HK-2 (cell line): ENCODE results near the gene LRRN4.

Experiments used
- DNase-seq: peaks from one replicate; pipeline ENCODE4 v3.0.0-alpha.2; 2018; ENCODE audit not compliant: unreplicated experiment

The LRRN4 gene

GRCh38 chr20:6053776-6054688, at the start of gene LRRN4:
TSS of gene LRRN4 (minus strand) at chr20:6054060. CDS start at chr20:6052799, 1,261 bp downstream.
- peak; percentile 95 for DNase-seq

- DNase-seq, result no peak
Measured at GRCh38 chr20:6103301-6103700, 49.4 kb upstream of the LRRN4 start.

GRCh38 chr20:6101346-6101745, 47.5 kb upstream of the LRRN4 start:
- no peak for DNase-seq

- no peak for DNase-seq
Measured at GRCh38 chr20:6100246-6100645, 46.4 kb upstream of the LRRN4 start.

GRCh38 chr20:6099819-6100218, 46.0 kb upstream of the LRRN4 start:
- DNase-seq, result no peak

GRCh38 chr20:6095409-6095808, 41.5 kb upstream of the LRRN4 start:
- DNase-seq, result no peak

- DNase-seq, result no peak
Measured at GRCh38 chr20:6094565-6094964, 40.7 kb upstream of the LRRN4 start.

- no peak for DNase-seq
Measured at GRCh38 chr20:6094063-6094462, 40.2 kb upstream of the LRRN4 start.

GRCh38 chr20:6091661-6092060, 37.8 kb upstream of the LRRN4 start:
- DNase-seq, result no peak

- no peak for DNase-seq
Measured at GRCh38 chr20:6086868-6087267, 33.0 kb upstream of the LRRN4 start.

- DNase-seq, result no peak
Measured at GRCh38 chr20:6083926-6084325, 30.1 kb upstream of the LRRN4 start.

GRCh38 chr20:6081236-6081635, 27.4 kb upstream of the LRRN4 start:
- DNase-seq, result no peak

- DNase-seq, result no peak
Measured at GRCh38 chr20:6079016-6079415, 25.2 kb upstream of the LRRN4 start.

- no peak for DNase-seq
Measured at GRCh38 chr20:6075428-6076219, 21.8 kb upstream of the LRRN4 start.

GRCh38 chr20:6074784-6075183, 20.9 kb upstream of the LRRN4 start:
- no peak for DNase-seq

- DNase-seq, result peak; percentile 22
Measured at GRCh38 chr20:6074145-6074561, 20.3 kb upstream of the LRRN4 start.

- no peak for DNase-seq
Measured at GRCh38 chr20:6070829-6071695, 17.2 kb upstream of the LRRN4 start.

GRCh38 chr20:6069669-6070068, 15.8 kb upstream of the LRRN4 start:
- no peak for DNase-seq

GRCh38 chr20:6067763-6068318, 14.0 kb upstream of the LRRN4 start:
- no peak for DNase-seq

GRCh38 chr20:6066582-6066981, 12.7 kb upstream of the LRRN4 start:
- no peak for DNase-seq

- DNase-seq, result no peak
Measured at GRCh38 chr20:6061544-6061943, 7.7 kb upstream of the LRRN4 start.

- DNase-seq, result no peak
Measured at GRCh38 chr20:6060213-6060612, 6.4 kb upstream of the LRRN4 start.
